GM21367 (cell line): ENCODE measurements around the gene PSPN.

Experiments used
- ATAC-seq: cut with Tn5 transposase; IDR thresholded peaks from one replicate; pipeline ENCODE4 v1.9.1; 2021; ENCODE audit not compliant: unreplicated experiment

Gene PSPN

DNA sequence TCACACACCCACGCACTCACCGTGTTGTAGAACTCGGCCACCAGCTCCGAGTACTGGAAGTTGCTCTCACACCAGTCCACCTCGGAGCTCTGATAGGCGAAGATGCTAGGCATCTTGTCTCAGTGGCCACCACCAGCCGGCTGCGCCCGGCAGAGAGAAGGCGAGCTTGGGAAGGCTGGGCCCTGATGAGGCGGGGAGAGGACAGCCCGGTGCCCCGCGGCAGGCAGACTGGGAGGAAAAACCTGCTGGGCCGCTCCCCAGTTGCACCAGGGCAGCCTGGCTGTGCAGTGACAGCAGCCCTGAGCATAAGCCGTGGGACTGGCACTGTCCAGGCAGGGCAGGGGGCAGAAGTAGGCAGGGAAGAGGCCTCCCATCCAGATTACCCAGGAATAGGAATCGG lies 42.3 kb downstream of the PSPN start, which contains the start of gene ACER1:
TSS of gene ACER1 (minus strand) at position 174 of the 400 bp plus-strand sequence. CDS start at position 113, 61 bp downstream.
- no peak for ATAC-seq

DNA sequence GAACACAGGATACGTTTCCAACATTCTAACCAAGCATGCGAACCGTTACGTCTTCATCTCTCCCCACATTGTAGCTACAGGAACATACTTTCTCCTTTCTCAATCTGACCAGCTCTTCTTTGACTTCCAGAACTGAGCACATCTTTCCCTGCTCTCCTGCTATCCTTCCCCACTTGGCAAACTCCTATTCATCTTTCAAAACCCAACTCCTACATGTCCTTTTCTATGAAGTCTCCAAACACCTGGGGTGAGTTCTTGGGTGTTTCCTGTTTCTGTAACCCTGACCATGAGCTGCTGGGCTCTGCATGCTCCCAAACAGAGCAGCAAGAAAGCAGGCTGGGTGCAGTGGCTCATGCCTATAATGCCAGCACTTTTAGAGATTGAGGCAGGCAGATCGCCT lies 48.9 kb downstream of the PSPN start:
- ATAC-seq, result no peak

DNA sequence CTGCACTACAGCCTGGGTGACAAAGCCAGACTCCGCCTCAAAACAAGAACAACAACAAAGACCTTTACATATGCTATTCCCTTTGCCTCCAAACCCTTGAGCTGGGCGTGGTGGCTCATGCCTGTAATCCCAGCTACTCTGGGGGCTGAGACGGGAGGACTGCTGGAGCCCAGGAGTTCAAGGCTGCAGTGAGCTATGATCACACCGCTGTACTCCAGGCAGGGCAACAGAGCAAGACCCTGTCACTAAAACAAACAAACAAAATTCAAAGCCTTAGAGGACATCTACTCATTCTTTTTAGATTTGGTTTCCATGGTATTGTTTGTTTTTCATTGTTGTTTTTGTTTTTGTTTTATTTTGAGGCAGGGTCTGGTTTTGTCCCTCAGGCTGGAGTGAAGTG lies 50.1 kb downstream of the PSPN start:
- no peak for ATAC-seq
